HG03095 (cell line): ENCODE measurements around the gene ARMC8.
A peak's percentile ranks its signal among the peaks of the same experiment; 100 is the strongest.

Experiments used
- ATAC-seq: cut with Tn5 transposase; IDR thresholded peaks from one replicate; pipeline ENCODE4 v1.9.1; 2021; ENCODE audit warnings: moderate library complexity; ENCODE audit not compliant: unreplicated experiment

Gene ARMC8

GRCh38 chr3:138297059-138297607 is 110.0 kb downstream of the ARMC8 start:
- ATAC-seq: no peak

- no peak for ATAC-seq
Observed at GRCh38 chr3:138297876-138298275, 110.8 kb downstream of the ARMC8 start.

DNA sequence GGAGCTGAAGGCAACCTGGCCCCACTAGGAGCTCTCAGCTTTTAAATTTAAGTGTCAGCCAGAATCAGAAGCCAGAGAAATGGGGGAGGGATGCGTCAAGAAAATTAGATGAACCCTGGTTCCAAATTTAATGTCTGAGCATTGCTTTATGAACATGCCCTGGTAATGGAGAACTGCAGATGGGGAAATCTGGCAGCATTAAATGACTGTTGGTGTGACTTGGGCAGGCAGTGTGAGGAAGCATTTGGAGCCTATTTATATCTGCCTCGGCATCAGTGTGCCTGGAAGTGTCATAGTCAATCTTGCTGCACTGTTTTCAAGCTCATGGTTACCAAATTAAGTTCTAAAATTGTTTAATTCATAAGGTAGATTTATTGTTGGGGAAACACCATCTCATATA is 113.5 kb downstream of the ARMC8 start:
- ATAC-seq: no peak

DNA sequence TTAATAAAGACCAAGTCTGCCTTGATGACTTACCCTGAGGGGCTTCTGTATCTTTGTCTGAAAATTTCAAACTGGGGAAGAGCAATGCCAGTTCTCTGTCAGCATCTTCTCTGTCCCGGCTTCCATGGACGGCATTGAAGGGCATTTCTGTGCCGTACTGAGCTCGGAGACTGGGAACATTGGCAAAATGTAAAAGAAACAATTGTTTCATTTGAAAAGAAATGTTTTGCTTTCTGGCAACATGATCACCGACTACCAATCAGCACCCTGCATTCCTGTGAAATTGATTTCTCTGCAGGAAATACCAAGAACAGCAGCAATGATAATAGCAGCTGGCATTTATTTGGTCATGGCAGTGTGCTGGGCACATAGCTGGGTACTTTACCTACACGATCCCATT is 116.4 kb downstream of the ARMC8 start:
- no peak for ATAC-seq

DNA sequence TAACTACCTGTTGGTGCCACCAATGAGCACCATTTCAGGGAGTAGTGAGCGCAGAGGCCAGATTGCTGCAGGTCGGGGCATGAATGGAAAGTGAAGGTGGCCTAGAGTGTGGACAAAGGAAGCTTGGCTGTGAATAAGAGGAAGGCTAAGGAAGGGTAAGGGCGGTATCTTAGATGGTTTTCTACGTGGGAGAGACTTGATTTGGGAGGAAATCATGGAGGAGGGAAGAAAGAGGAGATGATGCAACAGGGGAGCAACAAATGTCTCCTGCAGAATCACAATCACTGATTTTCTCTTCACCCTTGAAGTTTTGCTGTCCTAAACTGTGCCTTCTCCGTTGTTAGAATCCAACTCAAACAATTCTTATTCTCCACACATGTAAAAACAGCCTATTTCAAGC is 120.8 kb downstream of the ARMC8 start:
- no peak for ATAC-seq

DNA sequence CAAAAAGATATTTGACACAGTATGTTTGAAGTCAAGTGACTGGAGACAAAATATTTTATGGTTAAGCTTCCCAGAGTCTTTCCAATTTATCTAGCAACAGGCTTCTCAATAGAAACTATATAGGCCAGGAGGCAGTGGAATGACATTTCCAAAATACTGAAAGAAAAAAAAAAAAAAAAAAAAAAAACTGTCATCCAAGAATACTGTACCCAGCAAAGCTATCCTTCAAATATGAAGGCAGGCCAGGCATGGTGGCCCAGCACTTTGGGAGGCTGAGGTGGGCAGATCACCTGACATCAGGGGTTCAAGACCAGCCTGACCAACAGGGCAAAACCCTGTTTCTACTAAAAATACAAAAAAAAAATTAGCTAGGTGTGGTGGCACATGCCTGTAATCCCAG is 121.7 kb downstream of the ARMC8 start:
- ATAC-seq: no peak

- ATAC-seq: no peak
Observed at GRCh38 chr3:138310494-138310893, 123.4 kb downstream of the ARMC8 start.

- ATAC-seq: no peak
Observed at GRCh38 chr3:138314751-138315150, 127.7 kb downstream of the ARMC8 start.

GRCh38 chr3:138317687-138318086 is 130.6 kb downstream of the ARMC8 start:
- no peak for ATAC-seq

- no peak for ATAC-seq
Observed at GRCh38 chr3:138323971-138324370, 136.9 kb downstream of the ARMC8 start.

DNA sequence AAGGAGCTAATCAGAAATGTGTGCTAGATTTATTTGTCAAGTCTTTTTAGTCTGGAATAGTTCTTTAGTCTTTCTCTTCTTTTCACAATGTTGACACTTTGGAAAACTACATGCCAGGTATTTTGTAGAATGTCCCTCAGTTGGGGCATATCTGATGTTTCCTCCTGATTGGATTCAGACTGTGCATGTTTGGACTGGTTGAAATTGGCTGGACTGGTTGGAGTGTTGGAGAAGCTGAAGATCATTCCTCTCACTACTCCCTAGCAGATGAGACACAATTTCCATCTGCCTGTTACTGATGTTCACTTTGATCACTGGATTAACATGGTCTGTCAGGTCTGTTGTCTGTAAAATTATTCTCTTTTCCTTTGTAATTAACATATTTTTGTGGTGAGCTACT is 138.9 kb downstream of the ARMC8 start:
- ATAC-seq: no peak

DNA sequence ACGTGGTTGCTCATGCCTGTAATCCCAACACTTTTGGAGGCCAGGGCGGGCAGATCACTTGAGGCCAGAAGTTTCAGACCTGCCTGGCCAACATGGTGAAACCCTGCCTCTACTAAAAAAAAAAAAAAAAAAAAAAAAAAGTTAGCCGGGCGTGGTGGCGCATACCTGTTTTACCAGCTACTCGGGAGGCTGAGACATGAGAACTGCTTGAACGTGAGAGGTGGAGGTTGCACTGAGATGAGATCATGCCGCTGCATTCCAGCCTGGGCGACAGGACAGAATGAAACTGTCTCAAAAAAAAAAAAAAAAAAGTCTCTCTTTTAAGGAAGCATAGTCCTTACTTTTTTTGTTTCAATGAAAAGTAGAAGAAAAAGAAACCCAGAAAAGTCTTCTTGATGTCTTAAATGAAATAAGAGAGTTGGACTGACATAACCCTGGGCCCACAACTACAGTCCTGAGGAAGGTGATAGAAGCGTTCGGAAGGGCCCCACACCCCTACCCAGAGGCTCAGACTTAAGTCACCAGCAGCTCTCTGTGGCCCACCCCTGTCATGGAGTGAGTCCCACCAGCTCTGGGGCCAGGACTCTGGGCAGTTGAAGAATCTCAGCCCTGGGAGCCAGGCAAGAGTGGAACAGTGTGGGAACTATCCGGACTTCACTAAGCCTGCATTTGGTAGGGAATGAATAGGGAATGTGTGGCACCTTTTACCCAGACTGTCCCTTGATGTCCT is 139.9 kb downstream of the ARMC8 start:
- no peak for ATAC-seq

- no peak for ATAC-seq
Observed at GRCh38 chr3:138327831-138328230, 140.7 kb downstream of the ARMC8 start.

DNA sequence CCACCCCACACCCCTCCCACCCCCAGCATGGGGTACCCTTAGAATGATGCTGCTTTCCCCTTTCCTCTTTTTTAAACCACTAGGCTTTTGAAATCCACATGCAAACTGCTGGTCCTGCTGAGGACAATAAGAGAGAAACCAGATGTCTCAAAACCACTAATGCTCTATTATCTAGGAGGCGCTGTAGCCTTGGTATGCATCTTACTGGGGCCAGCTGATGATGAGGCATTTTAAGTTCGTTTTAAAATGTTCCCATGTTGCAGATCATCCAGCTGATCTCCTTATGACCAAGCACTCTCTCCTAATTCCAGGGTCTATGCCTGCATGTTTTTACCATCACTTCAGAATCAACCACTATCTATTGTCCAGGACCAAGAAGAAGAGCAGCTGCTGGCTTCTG is 141.2 kb downstream of the ARMC8 start:
- no peak for ATAC-seq

DNA sequence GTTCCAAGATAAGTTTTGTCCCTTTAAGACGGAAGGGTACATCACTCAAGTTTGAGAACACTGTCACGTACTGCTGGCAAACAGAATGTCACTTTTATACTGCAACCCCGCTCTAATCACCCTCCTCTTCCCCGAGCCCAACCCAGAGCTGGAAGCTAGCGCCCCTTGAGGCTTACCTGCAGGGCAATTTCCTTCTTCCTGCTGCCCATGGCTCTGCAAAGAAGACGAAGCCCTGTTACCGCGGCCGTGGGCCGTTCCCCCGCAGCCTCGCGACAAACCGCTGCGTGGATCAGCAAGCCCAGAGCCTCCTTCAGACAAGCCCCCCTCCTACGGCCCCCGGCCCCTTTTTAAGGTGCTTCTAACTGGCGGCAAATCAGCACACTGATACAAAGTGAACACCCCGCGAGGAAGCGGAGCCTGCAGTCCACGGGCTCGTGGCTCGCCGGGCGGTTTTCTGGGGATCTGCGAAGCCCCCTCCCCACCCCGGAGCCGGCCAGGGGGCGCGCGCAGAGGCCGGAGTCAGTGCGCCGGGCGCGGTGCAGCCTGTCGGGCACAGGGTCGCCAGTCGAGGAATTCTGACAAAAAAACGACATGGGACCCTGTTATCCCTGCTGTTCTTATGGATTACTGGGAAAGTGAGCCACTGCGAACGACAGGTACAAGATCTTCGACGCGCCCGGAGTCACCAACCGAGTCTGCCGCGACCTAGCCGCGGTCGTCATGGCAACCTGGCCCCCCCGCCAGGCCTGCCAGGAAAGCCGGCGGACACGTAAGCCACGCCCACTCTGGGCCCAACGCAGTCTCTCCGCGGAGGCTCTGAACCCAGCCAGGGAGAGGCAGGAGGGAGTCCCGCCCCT is 142.3 kb downstream of the ARMC8 start, which contains the start of gene NME9:
NME9 (minus strand) TSS at position 725 of the 857 bp plus-strand sequence; CDS start at position 209, 516 bp downstream.
- peak; percentile 63 for ATAC-seq

GRCh38 chr3:138329984-138330293 is 142.8 kb downstream of the ARMC8 start:
- ATAC-seq: no peak

DNA sequence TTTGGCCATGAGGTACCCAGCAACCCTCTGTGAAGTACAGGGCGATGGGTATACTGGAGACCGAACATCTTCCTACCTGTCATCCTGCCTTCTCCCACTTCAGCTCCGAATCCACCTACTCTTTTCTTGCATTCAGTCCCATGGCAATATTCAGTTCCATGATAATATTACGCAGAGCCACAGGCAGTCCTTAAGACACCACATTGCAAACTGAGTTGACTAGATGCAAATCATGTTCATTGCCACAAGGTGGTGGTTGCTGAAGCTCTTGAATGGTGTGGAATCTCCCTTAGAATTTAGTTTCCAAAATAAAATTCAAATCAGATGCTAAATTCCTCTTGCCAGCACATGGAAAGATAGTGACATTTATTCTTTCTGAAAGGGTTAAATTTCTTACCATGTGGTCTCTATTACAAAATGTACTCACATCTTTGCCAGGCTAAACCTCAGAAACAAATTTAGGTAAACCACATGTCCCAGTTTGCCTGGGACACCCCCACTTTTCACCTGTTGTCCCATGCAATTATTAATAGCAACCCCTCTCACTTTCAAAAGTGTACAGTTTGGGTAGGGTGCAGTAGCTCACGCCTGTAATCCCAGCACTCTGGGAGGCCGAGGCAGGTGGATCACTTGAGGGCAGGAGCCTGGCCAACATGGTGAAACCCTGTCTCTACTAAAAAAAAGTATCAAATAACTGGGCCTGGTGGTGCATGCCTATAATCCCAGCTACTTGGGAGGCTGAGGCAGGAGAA is 144.2 kb downstream of the ARMC8 start:
- ATAC-seq: no peak

GRCh38 chr3:138332472-138333073 is 145.5 kb downstream of the ARMC8 start:
- no peak for ATAC-seq

DNA sequence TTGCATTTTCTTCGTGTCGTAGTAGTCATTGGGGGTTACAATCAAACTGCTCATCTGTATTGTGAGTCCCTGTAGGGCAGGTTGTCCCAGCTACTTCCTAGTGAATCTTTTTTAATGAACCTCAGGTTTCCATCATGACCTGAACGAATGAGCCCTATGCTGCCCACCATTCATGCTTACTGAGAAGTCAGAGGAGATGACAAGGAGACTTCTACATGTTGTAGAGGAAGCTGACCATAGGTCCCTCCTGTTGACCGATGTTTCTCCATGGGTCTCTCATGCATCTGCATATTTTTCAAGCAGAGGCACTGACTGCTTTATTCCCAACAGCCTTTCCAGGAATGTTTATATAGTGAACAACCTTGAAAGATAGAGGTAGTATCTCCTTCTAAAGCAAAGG is 147.5 kb downstream of the ARMC8 start:
- ATAC-seq: no peak

DNA sequence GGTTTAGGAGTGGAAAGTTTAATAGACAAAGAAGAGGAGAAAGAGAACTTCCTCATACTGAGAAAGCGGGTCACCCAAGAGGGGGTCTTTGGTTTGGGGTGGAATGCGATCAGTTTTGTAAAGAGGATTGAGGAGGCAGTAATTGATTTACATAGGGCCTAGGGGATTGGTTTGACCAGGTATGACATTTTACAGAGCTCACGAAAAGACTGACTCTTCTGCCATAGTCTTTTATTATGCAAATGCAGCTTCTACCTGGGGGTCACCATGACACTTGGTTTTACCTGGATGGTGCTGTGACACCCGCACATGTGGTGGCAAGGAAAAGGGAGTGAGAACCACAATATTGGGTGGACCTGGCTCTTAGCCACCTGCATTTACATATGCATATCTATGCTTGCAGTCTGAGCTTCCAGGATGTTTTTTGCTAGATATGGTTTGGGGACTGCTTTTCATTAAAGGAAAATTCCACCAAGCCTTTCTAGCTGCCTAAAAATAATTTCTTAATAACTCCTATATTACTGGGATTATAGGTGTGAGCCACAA is 149.4 kb downstream of the ARMC8 start:
- no peak for ATAC-seq

DNA sequence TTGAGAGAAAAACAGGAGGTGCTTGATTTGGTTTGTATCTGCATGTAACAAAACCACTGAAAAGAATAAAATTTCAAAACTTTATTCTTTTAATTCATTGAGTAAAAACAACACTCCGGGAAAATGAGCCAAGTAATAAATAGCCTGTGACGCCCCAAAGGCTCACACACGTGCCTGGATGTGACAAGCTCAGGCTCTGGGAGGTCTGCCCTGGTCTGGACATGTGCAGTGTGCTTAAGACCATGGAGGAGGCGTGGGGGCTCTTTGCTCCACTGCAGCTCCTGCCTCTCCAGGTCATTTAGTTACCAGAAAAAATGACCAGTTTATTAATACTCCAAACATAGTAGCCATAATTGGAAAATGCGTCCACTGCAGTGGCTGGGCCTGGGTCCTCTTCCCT is 151.1 kb downstream of the ARMC8 start:
- ATAC-seq: no peak
